HepG2 (cell line): Measurements from ENCODE around the gene PRCD. TPM values are rescaled to one million over a fixed set of nuclear protein-coding genes. Genes with fewer than 3 reads are reported as not detected.

Experiments
- CAMTA2 ChIP-seq: sonication (generic); formaldehyde crosslinking; IDR thresholded peaks from 2 replicates; pipeline ENCODE4 v1.4.0; 2020; ENCODE audit warnings: mild to moderate bottlenecking, missing genetic modification reagents, borderline replicate concordance
- FOXA3 ChIP-seq: IDR thresholded peaks from 2 replicates; pipeline ENCODE4 v1.6.1; 2016; ENCODE audit warnings: missing genetic modification reagents, missing compliant biosample characterization
- JUND ChIP-seq: sonication (generic); formaldehyde crosslinking; IDR thresholded peaks from 2 replicates; pipeline ENCODE4 v1.8.0; 2022; ENCODE audit warnings: mild to moderate bottlenecking, missing genetic modification reagents
- PHF21A ChIP-seq: sonication (generic); formaldehyde crosslinking; IDR thresholded peaks from 2 replicates; pipeline ENCODE4 v1.5.0; 2020; ENCODE audit warnings: mild to moderate bottlenecking, missing genetic modification reagents
- SETDB1 ChIP-seq: sonication (generic); formaldehyde crosslinking; IDR thresholded peaks from 2 replicates; pipeline ENCODE4 v1.5.1; 2020; ENCODE audit warnings: missing genetic modification reagents, mild to moderate bottlenecking, borderline replicate concordance
- WIZ ChIP-seq: sonication (generic); formaldehyde crosslinking; IDR thresholded peaks from 2 replicates; pipeline ENCODE4 v1.5.1; 2020; ENCODE audit warnings: mild to moderate bottlenecking, missing genetic modification reagents
- ZBTB10 ChIP-seq: sonication (generic); formaldehyde crosslinking; IDR thresholded peaks from 2 replicates; pipeline ENCODE4 v1.4.0; 2020; ENCODE audit warnings: missing genetic modification reagents, borderline replicate concordance
- ZBTB37 ChIP-seq: sonication (generic); formaldehyde crosslinking; IDR thresholded peaks from 2 replicates; pipeline ENCODE4 v1.4.0; 2020; ENCODE audit warnings: mild to moderate bottlenecking, missing genetic modification reagents
- ZNF256 ChIP-seq: sonication (generic); formaldehyde crosslinking; conservative IDR thresholded peaks from 2 replicates; pipeline ENCODE4 v1.4.0; 2020; ENCODE audit warnings: missing genetic modification reagents
- ZNF333 ChIP-seq: sonication (generic); formaldehyde crosslinking; IDR thresholded peaks from 2 replicates; pipeline ENCODE4 v1.4.0; 2020; ENCODE audit warnings: mild to moderate bottlenecking, missing genetic modification reagents, borderline replicate concordance
- ZNF615 ChIP-seq: sonication (generic); formaldehyde crosslinking; IDR thresholded peaks from 2 replicates; pipeline ENCODE4 v1.5.0; 2020; ENCODE audit warnings: mild to moderate bottlenecking, missing genetic modification reagents, borderline replicate concordance
- ZNF83 ChIP-seq: sonication (generic); formaldehyde crosslinking; IDR thresholded peaks from 2 replicates; pipeline ENCODE4 v1.4.0; 2020; ENCODE audit warnings: missing genetic modification reagents, mild to moderate bottlenecking, borderline replicate concordance
- polyA plus RNA-seq, 8 experiments: library from polyadenylated mRNA; depleted of rRNA in 3 of 8; stranded (reverse) in 7 of 8; unstranded in 1 of 8; fragments of >200 nt; fragmentation: Illumina TruSeq in 4 of 8; extraction: Trizol in 4 of 8; gene quantifications; 2 replicates each; pipeline versions ENCODE4 v1.2.1 to v1.2.3, GENCODE V29; 2011 to 2016; ENCODE audit warnings: low read depth in 4 of 8, missing spikeins in 1 of 8, mixed read lengths in 1 of 8; ENCODE audit not compliant: insufficient read depth in 1 of 8
- total RNA-seq, 5 experiments: library from RNA; depleted of rRNA; stranded (reverse); fragments of >200 nt; fragmentation: Illumina TruSeq; extraction: Trizol; gene quantifications; 2 replicates each; pipeline ENCODE4 v1.2.3, GENCODE V29; 2016; ENCODE audit warnings: low read depth in 1 of 5
- TF ChIP-seq, protein P1 (sequence below): IDR thresholded peaks from 2 replicates; pipeline ENCODE4 v1.6.1; 2016; ENCODE audit warnings: low read depth, missing genetic modification reagents, missing compliant biosample characterization
- TF ChIP-seq, protein P2 (sequence below): sonication (generic); formaldehyde crosslinking; IDR thresholded peaks from 2 replicates; pipeline ENCODE4 v1.4.0; 2020; ENCODE audit warnings: missing genetic modification reagents, borderline replicate concordance
- TF ChIP-seq, protein P3 (sequence below): IDR thresholded peaks from 2 replicates; pipeline ENCODE4 v1.6.1; 2016

PRCD gene
- total and polyA plus RNA-seq, 2 of the 13 experiments (the other 11 are each of a cell fraction or from before 2014, with no cell fraction given): 0.51 TPM; not detected in 1

DNA sequence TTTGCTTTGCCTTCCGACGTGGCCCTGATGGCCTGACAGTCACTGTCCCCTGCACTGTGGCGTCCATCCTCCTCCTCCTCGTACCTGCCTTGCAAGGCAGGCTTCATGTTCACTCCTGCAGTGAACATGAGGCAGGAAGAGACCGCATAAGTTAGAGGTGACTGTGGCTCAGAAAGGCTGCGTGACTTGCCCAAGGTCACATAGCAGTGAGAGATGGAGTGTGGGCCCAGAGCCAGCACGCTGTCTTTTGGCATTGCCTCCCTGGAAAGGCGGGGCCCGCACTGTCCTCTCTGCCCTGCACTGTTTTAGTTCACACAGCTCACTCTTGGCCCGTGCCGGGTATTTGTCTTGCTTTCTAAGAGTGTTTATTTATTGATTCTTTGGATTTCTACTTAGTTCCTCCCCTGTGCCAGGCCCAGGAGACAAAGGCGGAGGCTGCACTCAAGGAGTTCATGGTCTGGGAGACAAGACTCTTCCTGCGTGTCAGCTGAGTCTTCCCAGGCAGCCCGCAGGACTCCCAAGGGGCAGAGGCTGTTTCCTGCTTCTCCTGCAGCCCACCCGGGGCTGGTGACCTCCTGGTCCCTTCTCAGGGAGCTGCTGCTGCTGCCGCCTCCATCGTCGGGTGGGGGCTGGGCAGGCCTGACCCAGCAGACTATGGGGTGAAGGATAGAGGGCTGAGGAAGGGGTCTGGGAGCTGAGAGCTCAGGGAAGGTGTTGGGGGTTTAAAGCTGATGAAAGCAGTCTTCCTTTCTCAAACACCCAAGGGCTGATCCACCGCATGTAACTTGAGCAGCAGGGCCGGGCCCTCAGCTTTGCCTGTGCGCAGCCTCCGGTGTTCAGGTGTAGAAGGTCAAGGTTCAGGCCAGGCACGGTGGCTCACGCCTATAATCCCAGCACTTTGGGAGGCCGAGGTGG is 15.0 kb upstream of the PRCD start (continued):
- TF ChIP-seq ZBTB37 (CRISPR knock-in tag) (peak; percentile 7; the same call in 1 of the 2 replicates), ZNF333 (CRISPR knock-in tag) (peak; percentile 39; the same call in 1 of the 2 replicates), SETDB1 (no peak), JUND (CRISPR knock-in tag) (0 out of 2 replicates have a peak, but pooled peaks have one; percentile 51), ZBTB10 (CRISPR knock-in tag) (no peak), PHF21A (CRISPR knock-in tag) (peak; percentile 88), CAMTA2 (CRISPR knock-in tag) (no peak), FOXA3 (CRISPR knock-in tag) (peak; percentile 66), ZNF256 (CRISPR knock-in tag) (no peak), WIZ (no peak), ZNF615 (CRISPR knock-in tag) (no peak), ZNF83 (CRISPR knock-in tag) (no peak; the same call in 1 of the 2 replicates)
- TF ChIP-seq, protein P1, sequence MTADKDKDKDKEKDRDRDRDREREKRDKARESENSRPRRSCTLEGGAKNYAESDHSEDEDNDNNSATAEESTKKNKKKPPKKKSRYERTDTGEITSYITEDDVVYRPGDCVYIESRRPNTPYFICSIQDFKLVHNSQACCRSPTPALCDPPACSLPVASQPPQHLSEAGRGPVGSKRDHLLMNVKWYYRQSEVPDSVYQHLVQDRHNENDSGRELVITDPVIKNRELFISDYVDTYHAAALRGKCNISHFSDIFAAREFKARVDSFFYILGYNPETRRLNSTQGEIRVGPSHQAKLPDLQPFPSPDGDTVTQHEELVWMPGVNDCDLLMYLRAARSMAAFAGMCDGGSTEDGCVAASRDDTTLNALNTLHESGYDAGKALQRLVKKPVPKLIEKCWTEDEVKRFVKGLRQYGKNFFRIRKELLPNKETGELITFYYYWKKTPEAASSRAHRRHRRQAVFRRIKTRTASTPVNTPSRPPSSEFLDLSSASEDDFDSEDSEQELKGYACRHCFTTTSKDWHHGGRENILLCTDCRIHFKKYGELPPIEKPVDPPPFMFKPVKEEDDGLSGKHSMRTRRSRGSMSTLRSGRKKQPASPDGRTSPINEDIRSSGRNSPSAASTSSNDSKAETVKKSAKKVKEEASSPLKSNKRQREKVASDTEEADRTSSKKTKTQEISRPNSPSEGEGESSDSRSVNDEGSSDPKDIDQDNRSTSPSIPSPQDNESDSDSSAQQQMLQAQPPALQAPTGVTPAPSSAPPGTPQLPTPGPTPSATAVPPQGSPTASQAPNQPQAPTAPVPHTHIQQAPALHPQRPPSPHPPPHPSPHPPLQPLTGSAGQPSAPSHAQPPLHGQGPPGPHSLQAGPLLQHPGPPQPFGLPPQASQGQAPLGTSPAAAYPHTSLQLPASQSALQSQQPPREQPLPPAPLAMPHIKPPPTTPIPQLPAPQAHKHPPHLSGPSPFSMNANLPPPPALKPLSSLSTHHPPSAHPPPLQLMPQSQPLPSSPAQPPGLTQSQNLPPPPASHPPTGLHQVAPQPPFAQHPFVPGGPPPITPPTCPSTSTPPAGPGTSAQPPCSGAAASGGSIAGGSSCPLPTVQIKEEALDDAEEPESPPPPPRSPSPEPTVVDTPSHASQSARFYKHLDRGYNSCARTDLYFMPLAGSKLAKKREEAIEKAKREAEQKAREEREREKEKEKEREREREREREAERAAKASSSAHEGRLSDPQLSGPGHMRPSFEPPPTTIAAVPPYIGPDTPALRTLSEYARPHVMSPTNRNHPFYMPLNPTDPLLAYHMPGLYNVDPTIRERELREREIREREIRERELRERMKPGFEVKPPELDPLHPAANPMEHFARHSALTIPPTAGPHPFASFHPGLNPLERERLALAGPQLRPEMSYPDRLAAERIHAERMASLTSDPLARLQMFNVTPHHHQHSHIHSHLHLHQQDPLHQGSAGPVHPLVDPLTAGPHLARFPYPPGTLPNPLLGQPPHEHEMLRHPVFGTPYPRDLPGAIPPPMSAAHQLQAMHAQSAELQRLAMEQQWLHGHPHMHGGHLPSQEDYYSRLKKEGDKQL (CRISPR knock-in tag): peak; percentile 51; the same call in 1 of the 2 replicates
- TF ChIP-seq, protein P2, sequence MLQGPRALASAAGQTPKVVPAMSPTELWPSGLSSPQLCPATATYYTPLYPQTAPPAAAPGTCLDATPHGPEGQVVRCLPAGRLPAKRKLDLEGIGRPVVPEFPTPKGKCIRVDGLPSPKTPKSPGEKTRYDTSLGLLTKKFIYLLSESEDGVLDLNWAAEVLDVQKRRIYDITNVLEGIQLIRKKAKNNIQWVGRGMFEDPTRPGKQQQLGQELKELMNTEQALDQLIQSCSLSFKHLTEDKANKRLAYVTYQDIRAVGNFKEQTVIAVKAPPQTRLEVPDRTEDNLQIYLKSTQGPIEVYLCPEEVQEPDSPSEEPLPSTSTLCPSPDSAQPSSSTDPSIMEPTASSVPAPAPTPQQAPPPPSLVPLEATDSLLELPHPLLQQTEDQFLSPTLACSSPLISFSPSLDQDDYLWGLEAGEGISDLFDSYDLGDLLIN (CRISPR knock-in tag): no peak
- TF ChIP-seq, protein P3, sequence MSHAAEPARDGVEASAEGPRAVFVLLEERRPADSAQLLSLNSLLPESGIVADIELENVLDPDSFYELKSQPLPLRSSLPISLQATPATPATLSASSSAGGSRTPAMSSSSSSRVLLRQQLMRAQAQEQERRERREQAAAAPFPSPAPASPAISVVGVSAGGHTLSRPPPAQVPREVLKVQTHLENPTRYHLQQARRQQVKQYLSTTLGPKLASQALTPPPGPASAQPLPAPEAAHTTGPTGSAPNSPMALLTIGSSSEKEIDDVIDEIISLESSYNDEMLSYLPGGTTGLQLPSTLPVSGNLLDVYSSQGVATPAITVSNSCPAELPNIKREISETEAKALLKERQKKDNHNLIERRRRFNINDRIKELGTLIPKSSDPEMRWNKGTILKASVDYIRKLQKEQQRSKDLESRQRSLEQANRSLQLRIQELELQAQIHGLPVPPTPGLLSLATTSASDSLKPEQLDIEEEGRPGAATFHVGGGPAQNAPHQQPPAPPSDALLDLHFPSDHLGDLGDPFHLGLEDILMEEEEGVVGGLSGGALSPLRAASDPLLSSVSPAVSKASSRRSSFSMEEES: peak; percentile 50; the same call in 1 of the 2 replicates
